ENCODE results near the gene NOL9.

GRCh38 chr1:6474815-6475282 is 79.5 kb downstream of the NOL9 start:
- TF ChIP-seq CTCF (IDR thresholded peaks at IDR 0.05) (no peak), POLR2A (IDR thresholded peaks at IDR 0.05) (no peak)
